IMR-90 (cell line): ENCODE measurements around the gene ECT2. TPM values are rescaled to one million over a fixed set of nuclear protein-coding genes. Genes with fewer than 3 reads are reported as not detected.

ENCODE experiments used
- ATAC-seq: fragments of 200-7000 bp; cut with Tn5 transposase; 2 replicates; pipeline ENCODE4 v1.9.1; 2020; ENCODE audit warnings: low read depth, mild to moderate bottlenecking, moderate library complexity
- BruUV-seq: library from RNA; stranded (reverse); fragments of 400-500 nt; replicated peaks from 2 replicates; lab custom pipeline; 2021; lab: Mats Ljungman, UMichigan
- CTCF ChIA-PET: fragments of 300-600 bp; formaldehyde crosslinking; extraction: SDS; loops from one replicate; lab custom pipeline; 2021; ENCODE audit warnings: antibody characterized with exemption; lab: Yijun Ruan, JAX
- POLR2A ChIA-PET: fragments of 300-600 bp; sonication (Branson Sonifier 250); formaldehyde crosslinking; loops from one replicate; lab custom pipeline; 2022; ENCODE audit warnings: antibody characterized with exemption; ENCODE audit not compliant: unreplicated experiment; lab: Charles Lee
- DNase-seq: peaks from one replicate; pipeline ENCODE4 v3.0.0; 2013
- H2AFZ ChIP-seq: replicated peaks from 2 replicates; pipeline ENCODE3; 2013; ENCODE audit warnings: low read length, mild to moderate bottlenecking; ENCODE audit not compliant: poor library complexity
- H2AK5ac ChIP-seq: 2 replicates; pipeline ENCODE4 v1.6.1; 2013; ENCODE audit warnings: low read depth, low read length, inconsistent platforms
- H2AK9ac ChIP-seq: replicated peaks from 2 replicates; pipeline ENCODE3; 2013; ENCODE audit warnings: mild to moderate bottlenecking, low read depth, low read length, moderate library complexity; ENCODE audit not compliant: poor library complexity
- H2BK120ac ChIP-seq: 2 replicates; pipeline ENCODE4 v1.6.1; 2013; ENCODE audit warnings: low read depth, low read length, inconsistent platforms
- H2BK15ac ChIP-seq: 3 replicates; pipeline ENCODE4 v1.6.1; 2013; ENCODE audit warnings: low read depth, low read length, inconsistent platforms
- H2BK20ac ChIP-seq: 2 replicates; pipeline ENCODE4 v1.6.1; 2013; ENCODE audit warnings: low read depth, mild to moderate bottlenecking, inconsistent platforms, low read length, moderate library complexity
- H2BK5ac ChIP-seq: 2 replicates; pipeline ENCODE4 v1.6.1; 2013; ENCODE audit warnings: mild to moderate bottlenecking, low read depth, low read length, inconsistent platforms; ENCODE audit not compliant: poor library complexity, severe bottlenecking
- H3K14ac ChIP-seq: replicated peaks from 2 replicates; pipeline ENCODE4 v1.6.1; 2013; ENCODE audit warnings: low read depth, low read length, inconsistent platforms
- H3K18ac ChIP-seq: 2 replicates; pipeline ENCODE4 v1.6.1; 2013; ENCODE audit warnings: low read depth, low read length, control low read depth
- H3K23ac ChIP-seq: 2 replicates; pipeline ENCODE4 v1.6.1; 2013; ENCODE audit warnings: low read depth, low read length, inconsistent platforms
- H3K27ac ChIP-seq: 2 replicates; pipeline ENCODE4 v1.5.1; 2013; ENCODE audit warnings: mild to moderate bottlenecking, control low read depth, low read length; ENCODE audit not compliant: insufficient read depth
- H3K27me3 ChIP-seq: 2 replicates; pipeline ENCODE4 v1.6.1; 2013; ENCODE audit warnings: low read length; ENCODE audit not compliant: control insufficient read depth, insufficient read depth
- H3K36me3 ChIP-seq: 2 replicates; pipeline ENCODE4 v1.6.1; 2013; ENCODE audit warnings: low read length, mixed read lengths; ENCODE audit not compliant: control insufficient read depth, insufficient read depth
- H3K4ac ChIP-seq: 2 replicates; pipeline ENCODE4 v1.6.1; 2013; ENCODE audit warnings: low read depth, low read length, inconsistent platforms
- H3K4me1 ChIP-seq: 2 replicates; pipeline ENCODE4 v1.6.1; 2013; ENCODE audit warnings: low read length, mixed read lengths; ENCODE audit not compliant: control insufficient read depth, insufficient read depth
- H3K4me2 ChIP-seq: 2 replicates; pipeline ENCODE4 v1.6.1; 2013; ENCODE audit warnings: low read depth, mild to moderate bottlenecking, control low read depth, low read length, moderate library complexity
- H3K4me3 ChIP-seq: 2 replicates; pipeline ENCODE4 v1.5.1; 2013; ENCODE audit warnings: low read depth, mild to moderate bottlenecking, control low read depth, low read length, moderate library complexity; ENCODE audit not compliant: insufficient read depth
- H3K56ac ChIP-seq: 2 replicates; pipeline ENCODE4 v1.6.1; 2013; ENCODE audit warnings: low read length, inconsistent platforms; ENCODE audit not compliant: insufficient read depth; ENCODE audit errors: extremely low read depth
- H3K79me1 ChIP-seq, 2 experiments: 2 replicates each; pipeline ENCODE4 v1.6.1; 2013; ENCODE audit warnings: low read length in 2 of 2, inconsistent platforms in 1 of 2, low read depth in 1 of 2
- H3K9ac ChIP-seq: 2 replicates; pipeline ENCODE4 v1.6.1; 2013; ENCODE audit warnings: low read depth, low read length, control low read depth
- H3K9me1 ChIP-seq: 2 replicates; pipeline ENCODE4 v1.6.1; 2013; ENCODE audit warnings: low read length, inconsistent platforms; ENCODE audit not compliant: insufficient read depth
- H3K9me3 ChIP-seq: 2 replicates; pipeline ENCODE4 v1.6.1; 2013; ENCODE audit warnings: low read length; ENCODE audit not compliant: control insufficient read depth, insufficient read depth
- H4K20me1 ChIP-seq: 2 replicates; pipeline ENCODE4 v1.6.1; 2013; ENCODE audit warnings: low read length, inconsistent platforms; ENCODE audit not compliant: insufficient read depth
- H4K5ac ChIP-seq: 2 replicates; pipeline ENCODE4 v1.6.1; 2013; ENCODE audit warnings: mild to moderate bottlenecking, low read depth, low read length, control low read depth
- H4K8ac ChIP-seq, 2 experiments: 2 replicates each; pipeline ENCODE4 v1.6.1; 2013; ENCODE audit warnings: low read depth in 2 of 2, low read length in 2 of 2, control low read depth in 1 of 2, inconsistent platforms in 1 of 2
- H4K91ac ChIP-seq: 2 replicates; pipeline ENCODE4 v1.6.1; 2013; ENCODE audit warnings: low read depth, low read length, inconsistent platforms; ENCODE audit not compliant: insufficient read depth
- CEBPB ChIP-seq: IDR thresholded peaks from 2 replicates; pipeline ENCODE4 v1.6.1; 2012; ENCODE audit warnings: low read depth, low read length, improper control_type of control experiment
- CHD1 ChIP-seq: IDR thresholded peaks from 2 replicates; pipeline ENCODE4 v1.6.1; 2012; ENCODE audit warnings: low read depth, low read length, improper control_type of control experiment
- WGBS, 2 experiments: methylation state at CpG; one replicate each; pipeline versions ENCODE4 v1.1.5 to v1.1.7; 2013; ENCODE audit warnings: missing lambda C conversion rate in 2 of 2; ENCODE audit not compliant: insufficient read length in 1 of 2; ENCODE audit errors: extremely low coverage in 2 of 2; 5-methylcytosine and 5-hydroxymethylcytosine counted together
- dilution Hi-C: fragments of 300-500 bp; cut with HindIII; formaldehyde crosslinking; loops from one replicate; pipeline ENCODE4 v1.14.3; 2018; ENCODE audit warnings: low sequenced_read_pairs; ENCODE audit not compliant: unreplicated experiment
- in situ Hi-C: fragments of 300-500 bp; cut with MboI; formaldehyde crosslinking; loops from 3 replicates; pipeline ENCODE4 v1.14.3; 2019; ENCODE audit warnings: low sequenced_read_pairs, inconsistent platforms, mixed read lengths
- intact Hi-C: fragments of 100-400 bp; cut with micrococcal nuclease; formaldehyde crosslinking; loops from 2 replicates; pipeline ENCODE4 v1.10.0; 2022
- polyA plus RNA-seq, 3 experiments: library from polyadenylated mRNA; depleted of rRNA; stranded (reverse); fragments of >200 nt; gene quantifications; 2 replicates each; pipeline ENCODE4 v1.2.3, GENCODE V29; 2012; ENCODE audit warnings: low replicate concordance in 1 of 3
- total RNA-seq: library from RNA; depleted of rRNA; stranded (reverse); fragments of >200 nt; gene quantifications from 2 replicates; pipeline ENCODE4 v1.2.3, GENCODE V29; 2012

Gene ECT2
- total and polyA plus RNA-seq, 2 of the 4 experiments (the other 2 are of a cell fraction): 18.1 to 37.8 TPM

- POLR2A ChIA-PET: no interaction called here
- no peak overlapping the region for H2AK5ac ChIP-seq
- no CpG with 5 or more reads among the region's 3 CpGs for WGBS, 2 experiments
- 0 out of 2 replicates have a peak, but pooled peaks cover 1% of the 10 kb centered on the region for H3K36me3 ChIP-seq
- H2AK9ac ChIP-seq: no peak overlapping the region
- H4K91ac ChIP-seq: no peak overlapping the region
- H3K27ac ChIP-seq: no peak overlapping the region
- H3K9me1 ChIP-seq: no peaks in the 10 kb centered on the region
- in situ Hi-C loops: no loop called here
- no peak overlapping the region for H3K4ac ChIP-seq
- no peaks in the 10 kb centered on the region for H3K27me3 ChIP-seq
- no peaks in the 10 kb centered on the region for H4K20me1 ChIP-seq
- no peak overlapping the region for H3K56ac ChIP-seq
- TF ChIP-seq CHD1 (no peak), CEBPB (peak; percentile 75)
- no TSS peak for BruUV-seq
- no peaks in the 10 kb centered on the region for H3K9me3 ChIP-seq
- no peak overlapping the region for H2AFZ ChIP-seq
- H3K23ac ChIP-seq: no peak overlapping the region
- no peak overlapping the region for H4K8ac ChIP-seq
- H3K9ac ChIP-seq: no peak overlapping the region
- H2BK20ac ChIP-seq: no peak overlapping the region
- no peak for DNase-seq
- no peaks in the 10 kb centered on the region for H3K4me1 ChIP-seq
- no peak overlapping the region for H3K18ac ChIP-seq
- no peak overlapping the region for H2BK5ac ChIP-seq
- H3K4me2 ChIP-seq: no peak overlapping the region
- intact Hi-C loops: no loop called here
- dilution Hi-C loops: no loop called here
- H3K4me3 ChIP-seq: no peak overlapping the region
- CTCF ChIA-PET: no interaction called here
- no peak overlapping the region for H2BK15ac ChIP-seq
- H4K5ac ChIP-seq: no peak overlapping the region
- H2BK120ac ChIP-seq: no peak overlapping the region
- H3K14ac ChIP-seq: no peak overlapping the region
- peaks cover 5 to 9% of the 10 kb centered on the region in 2 experiments for H3K79me1 ChIP-seq
- ATAC-seq: no peak
Observed at GRCh38 chr3:172813462-172813861, 62.9 kb downstream of the ECT2 start.
